ENCODE data around the gene USP50. TPM values are rescaled to one million over a fixed set of nuclear protein-coding genes. Genes with fewer than 3 reads are reported as not detected.

Gene USP50
- total RNA-seq, 1 experiment from 2014 or later: not detected

- H3K56ac ChIP-seq (ENCODE audit: insufficient read length, low read depth, low read length): no peak overlapping the region
- H2BK120ac ChIP-seq (ENCODE audit: low read depth, low read length, poor library complexity, severe bottlenecking): no peak overlapping the region
- no peak overlapping the region for H3K4me3 Mint-ChIP-seq
- H2AK5ac ChIP-seq (ENCODE audit: insufficient read length, low read length): no peak overlapping the region
- no peak overlapping the region for H2BK15ac ChIP-seq (ENCODE audit: low read depth, low read length)
- H2BK12ac ChIP-seq (ENCODE audit: insufficient read length, low read depth, low read length): no peak overlapping the region
- H3K23me2 ChIP-seq (ENCODE audit: insufficient read length, low read depth, low read length, poor library complexity, severe bottlenecking): no peaks in the 10 kb centered on the region
- no peaks in the 10 kb centered on the region for H3K9me3 ChIP-seq (ENCODE audit: control insufficient read depth, low read depth, low read length)
- no peak for TF ChIP-seq CTCF (conservative IDR thresholded peaks at IDR 0.05)
- H4K91ac ChIP-seq (ENCODE audit: insufficient read length, low read depth, low read length): no peak overlapping the region
- no peak overlapping the region for H3K14ac ChIP-seq (ENCODE audit: insufficient read depth, low read length)
- no peak overlapping the region for H2AFZ ChIP-seq (ENCODE audit: low read length)
- no peak overlapping the region for H4K8ac ChIP-seq (replicated peaks; ENCODE audit: insufficient read length, low read depth, low read length)
- H2BK20ac ChIP-seq (ENCODE audit: low read depth, low read length, poor library complexity, severe bottlenecking): no peak overlapping the region
- H3K79me1 ChIP-seq (ENCODE audit: insufficient read depth, low read depth, low read length, poor library complexity, severe bottlenecking): no peaks in the 10 kb centered on the region
- peak overlapping the region in 1 of 3 experiments; percentile 10; a peak in 2 of 7 replicates for H3K27ac Mint-ChIP-seq
- no peaks in the 10 kb centered on the region for H3K27me3 ChIP-seq (ENCODE audit: insufficient read depth, low read length)
- no peak overlapping the region for H3T11ph ChIP-seq (ENCODE audit: low read length)
- H2BK5ac ChIP-seq (ENCODE audit: insufficient read length, low read length): no peak overlapping the region
- no peak overlapping the region for H3K4ac ChIP-seq (ENCODE audit: low read depth, low read length)
- H3K27me3 Mint-ChIP-seq (ENCODE audit: low read depth): no peaks in the 10 kb centered on the region
- no peak overlapping the region for H3K27ac ChIP-seq (ENCODE audit: insufficient read length, low read depth, low read length)
- H3K9me3 Mint-ChIP-seq: no peaks in the 10 kb centered on the region
- no peaks in the 10 kb centered on the region for H3K79me2 ChIP-seq (ENCODE audit: insufficient read depth, low read length)
- peaks cover 0 to 3% of the 10 kb centered on the region in 2 experiments; a peak in 1 of 4 replicates for H3K4me1 Mint-ChIP-seq
- no peak for DNase-seq
- peaks cover 21 to 70% (median 39%) of the 10 kb centered on the region in 3 experiments; a peak in 6 of 7 replicates for H3K36me3 Mint-ChIP-seq (ENCODE audit: insufficient read depth in 1 of 3, low read depth in 3 of 3)
- H3K18ac ChIP-seq (ENCODE audit: insufficient read length, low read depth, low read length): no peak overlapping the region
- H3K9ac ChIP-seq (ENCODE audit: extremely low read depth, insufficient read length, low read length): no peak overlapping the region
- H4K5ac ChIP-seq (ENCODE audit: insufficient read length, low read depth, low read length): no peak overlapping the region
- H3K4me1 ChIP-seq (ENCODE audit: insufficient read depth, low read length): no peaks in the 10 kb centered on the region
- no peak overlapping the region for H3K4me2 ChIP-seq (ENCODE audit: insufficient read depth, insufficient read length, low read length)
- no peak overlapping the region for H3K23ac ChIP-seq (ENCODE audit: insufficient read length, low read depth, low read length)
- H4K20me1 ChIP-seq (ENCODE audit: control insufficient read depth, insufficient read depth, insufficient read length): no peaks in the 10 kb centered on the region
Measured at GRCh38 chr15:50487287-50487686, 59.2 kb downstream of the USP50 start.

All from H9 (cell line).